Mesenchymal stem cell (in vitro differentiated cells and primary cell): ENCODE data around the gene DHPS.
"Not testable (repeated sequence)": the region's sequence is repeated elsewhere in the genome, so short reads cannot be mapped to it uniquely, and the experiment has no call there.

ENCODE experiments used
- DNase-seq: peaks from one replicate; pipeline ENCODE4 v3.0.0-alpha.2; 2013
- H2AFZ ChIP-seq: one replicate; pipeline ENCODE4 v1.6.1; 2013; ENCODE audit warnings: low read depth, mild to moderate bottlenecking, control low read depth, inconsistent platforms, low read length, moderate library complexity
- H2AK5ac ChIP-seq: 2 replicates; pipeline ENCODE4 v1.6.1; 2013; ENCODE audit warnings: low read length, moderate library complexity, mild to moderate bottlenecking, inconsistent platforms; ENCODE audit not compliant: severe bottlenecking
- H2BK120ac ChIP-seq: one replicate; pipeline ENCODE4 v1.6.1; 2013; ENCODE audit warnings: low read depth, mild to moderate bottlenecking, inconsistent platforms, low read length, moderate library complexity
- H2BK12ac ChIP-seq, 2 experiments: one replicate each; pipeline ENCODE4 v1.6.1; 2013; ENCODE audit warnings: inconsistent platforms in 2 of 2, low read length in 2 of 2, mild to moderate bottlenecking in 2 of 2, moderate library complexity in 2 of 2, control low read depth in 1 of 2
- H2BK15ac ChIP-seq: one replicate; pipeline ENCODE4 v1.6.1; 2013; ENCODE audit warnings: mild to moderate bottlenecking, low read depth, inconsistent platforms; ENCODE audit not compliant: poor library complexity, severe bottlenecking
- H2BK5ac ChIP-seq: 2 replicates; pipeline ENCODE4 v1.6.1; 2013; ENCODE audit warnings: low read depth, mild to moderate bottlenecking, low read length, control low read depth, inconsistent platforms; ENCODE audit not compliant: poor library complexity, severe bottlenecking
- H3K14ac ChIP-seq, 2 experiments: one replicate each; pipeline ENCODE4 v1.6.1; 2013; ENCODE audit warnings: inconsistent platforms in 2 of 2, low read length in 2 of 2, control low read depth in 1 of 2, mild to moderate bottlenecking in 1 of 2, moderate library complexity in 1 of 2
- H3K18ac ChIP-seq, 2 experiments: one replicate each; pipeline ENCODE4 v1.6.1; 2013; ENCODE audit warnings: inconsistent platforms in 2 of 2, low read length in 2 of 2, control low read depth in 1 of 2, low read depth in 1 of 2, mild to moderate bottlenecking in 1 of 2
- H3K23ac ChIP-seq, 2 experiments: one replicate each; pipeline ENCODE4 v1.6.1; 2013; ENCODE audit warnings: inconsistent platforms in 2 of 2, low read length in 2 of 2, mild to moderate bottlenecking in 2 of 2, moderate library complexity in 2 of 2, control low read depth in 1 of 2
- H3K27ac ChIP-seq: 2 replicates; pipeline ENCODE4 v1.5.1; 2013; ENCODE audit warnings: mild to moderate bottlenecking, moderate library complexity, low read length, control low read depth, inconsistent platforms; ENCODE audit not compliant: poor library complexity, severe bottlenecking
- H3K27me3 ChIP-seq, 2 experiments: 2 replicates each; pipeline versions ENCODE4 v1.6.1 to v1.7.0; 2013; ENCODE audit warnings: low read length in 2 of 2, mild to moderate bottlenecking in 2 of 2, moderate library complexity in 2 of 2, control low read depth in 1 of 2, inconsistent platforms in 1 of 2; ENCODE audit not compliant: control insufficient read depth in 1 of 2, insufficient read depth in 1 of 2
- H3K36me3 ChIP-seq, 2 experiments: 2 replicates each; pipeline versions ENCODE4 v1.6.1 to v1.7.0; 2013; ENCODE audit warnings: low read length in 2 of 2, control low read depth in 1 of 2, inconsistent platforms in 1 of 2, low read depth in 1 of 2, mild to moderate bottlenecking in 1 of 2; ENCODE audit not compliant: insufficient read depth in 2 of 2, control insufficient read depth in 1 of 2
- H3K4ac ChIP-seq, 2 experiments: one replicate each; pipeline ENCODE4 v1.6.1; 2013; ENCODE audit warnings: inconsistent platforms in 2 of 2, low read length in 2 of 2, mild to moderate bottlenecking in 2 of 2, moderate library complexity in 2 of 2, control low read depth in 1 of 2, low read depth in 1 of 2
- H3K4me1 ChIP-seq: 2 replicates; pipeline ENCODE4 v1.6.1; 2013; ENCODE audit warnings: low read depth, low read length, control low read depth; ENCODE audit not compliant: control insufficient read depth, insufficient read depth
- H3K4me2 ChIP-seq: 2 replicates; pipeline ENCODE4 v1.6.1; 2013; ENCODE audit warnings: low read length, mild to moderate bottlenecking, inconsistent platforms; ENCODE audit not compliant: poor library complexity, severe bottlenecking
- H3K4me3 ChIP-seq, 2 experiments: 2 replicates each; pipeline versions ENCODE4 v1.5.1 to v1.7.0; 2013; ENCODE audit warnings: low read length in 2 of 2, mild to moderate bottlenecking in 2 of 2, control low read depth in 1 of 2, low read depth in 1 of 2; ENCODE audit not compliant: insufficient read depth in 1 of 2
- H3K79me1 ChIP-seq: replicated peaks from 2 replicates; pipeline ENCODE4 v1.6.1; 2013; ENCODE audit warnings: mild to moderate bottlenecking, control low read depth, low read length, inconsistent platforms; ENCODE audit not compliant: poor library complexity, severe bottlenecking
- H3K9ac ChIP-seq: 2 replicates; pipeline ENCODE4 v1.7.0; 2013; ENCODE audit warnings: mild to moderate bottlenecking, low read length, moderate library complexity
- H3K9me3 ChIP-seq: 2 replicates; pipeline ENCODE4 v1.7.0; 2013; ENCODE audit warnings: mild to moderate bottlenecking, low read length; ENCODE audit not compliant: control insufficient read depth
- H4K8ac ChIP-seq: one replicate; pipeline ENCODE4 v1.6.1; 2013; ENCODE audit warnings: inconsistent platforms, mild to moderate bottlenecking, low read length, moderate library complexity
- H4K91ac ChIP-seq: one replicate; pipeline ENCODE4 v1.6.1; 2013; ENCODE audit warnings: mild to moderate bottlenecking, low read length, inconsistent platforms
- WGBS: methylation state at CpG from one replicate; pipeline ENCODE4 v1.1.7; 2013; ENCODE audit warnings: mixed read lengths; 5-methylcytosine and 5-hydroxymethylcytosine counted together

Gene DHPS

GRCh38 chr19:12680034-12680433, 1.6 kb downstream of the DHPS start:
- H2BK15ac ChIP-seq, result no peak overlapping the region
- H3K14ac ChIP-seq, result no peak overlapping the region
- H3K4me3 ChIP-seq, result peak overlapping the region in 1 of 2 experiments; percentile 29
- H3K36me3 ChIP-seq, result peaks cover 48 to 51% of the 10 kb centered on the region in 2 experiments
- H2BK12ac ChIP-seq, result no peak overlapping the region
- no peak overlapping the region for H2AK5ac ChIP-seq
- H2BK5ac ChIP-seq, result no peak overlapping the region
- H3K9me3 ChIP-seq, result no peaks in the 10 kb centered on the region
- H3K23ac ChIP-seq, result no peak overlapping the region
- H3K4me2 ChIP-seq, result no peak overlapping the region
- no peak overlapping the region for H4K91ac ChIP-seq
- H2AFZ ChIP-seq, result no peak overlapping the region
- no peak overlapping the region for H2BK120ac ChIP-seq
- peaks cover 7% of the 10 kb centered on the region for H3K4me1 ChIP-seq
- no peak overlapping the region for H4K8ac ChIP-seq
- H3K27me3 ChIP-seq, result no peaks in the 10 kb centered on the region
- DNase-seq, result no peak
- no peak overlapping the region for H3K27ac ChIP-seq
- WGBS, result 97% methylated on average over 9 of the region's 9 CpGs
- peaks cover 32% of the 10 kb centered on the region for H3K79me1 ChIP-seq
- H3K18ac ChIP-seq, result no peak overlapping the region
- no peak overlapping the region for H3K9ac ChIP-seq
- H3K4ac ChIP-seq, result no peak overlapping the region

DNA sequence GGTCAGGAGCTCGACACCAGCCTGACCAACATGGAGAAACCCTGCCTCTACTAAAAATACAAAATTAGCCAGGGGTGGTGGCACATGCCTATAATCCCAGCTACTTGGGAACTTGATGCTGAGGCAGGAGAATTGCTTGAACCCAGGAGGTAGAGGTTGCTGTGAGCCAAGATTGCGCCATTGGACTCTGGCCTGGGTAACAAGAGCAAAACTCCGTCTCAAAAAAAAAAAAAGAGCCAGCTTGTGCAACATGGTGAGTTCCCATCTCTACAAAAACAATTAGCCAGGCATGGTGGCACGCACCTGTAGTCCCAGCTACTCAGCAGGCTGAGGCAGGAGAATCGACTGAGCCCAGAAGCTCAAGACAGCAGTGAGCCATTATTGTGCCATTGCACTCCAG, 3.6 kb downstream of the DHPS start:
- not testable (repeated sequence) for H2BK120ac ChIP-seq, H3K4me1 ChIP-seq, H2AFZ ChIP-seq, DNase-seq, H3K14ac ChIP-seq, H4K8ac ChIP-seq, H2BK15ac ChIP-seq, H3K18ac ChIP-seq, H4K91ac ChIP-seq, H2AK5ac ChIP-seq, H2BK12ac ChIP-seq, H3K9me3 ChIP-seq, H3K4ac ChIP-seq, H3K9ac ChIP-seq, H3K4me2 ChIP-seq, H2BK5ac ChIP-seq, H3K4me3 ChIP-seq, H3K23ac ChIP-seq, H3K27ac ChIP-seq, H3K27me3 ChIP-seq
- 98% methylated on average over 4 of the region's 5 CpGs for WGBS
- Histone ChIP-seq H3K36me3 (peaks cover 66% of the 10 kb centered on the region in 2 experiments), H3K79me1 (peaks cover 38% of the 10 kb centered on the region)

DNA sequence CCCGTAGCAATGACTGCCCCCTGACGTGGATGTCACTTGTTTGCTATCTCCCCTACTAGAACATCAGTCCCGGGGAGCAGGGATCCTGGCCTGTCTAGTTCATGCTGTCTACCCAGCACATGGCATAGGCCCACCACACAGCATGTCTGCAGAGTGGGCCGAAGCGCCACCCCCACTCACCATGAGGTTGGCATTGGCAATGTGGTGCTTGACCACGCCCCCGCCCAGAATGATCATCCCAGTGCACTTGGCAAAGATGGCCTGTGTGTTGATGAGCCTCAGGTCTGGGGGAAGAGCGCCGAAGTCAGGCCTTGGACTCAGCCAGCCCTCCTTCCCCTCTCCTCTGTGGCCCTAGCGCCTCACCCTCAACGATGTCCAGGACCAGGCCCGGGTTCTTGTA, 4.8 kb downstream of the DHPS start:
- H3K79me1 ChIP-seq, result peaks cover 43% of the 10 kb centered on the region
- no peaks in the 10 kb centered on the region for H3K9me3 ChIP-seq
- no peak overlapping the region for H3K18ac ChIP-seq
- no peak overlapping the region for H2AK5ac ChIP-seq
- H3K27ac ChIP-seq, result no peak overlapping the region
- no peak overlapping the region for H3K14ac ChIP-seq
- WGBS, result 98% methylated on average over 12 of the region's 12 CpGs
- no peak overlapping the region for H2AFZ ChIP-seq
- no peak overlapping the region for H2BK12ac ChIP-seq
- no peak overlapping the region for H2BK5ac ChIP-seq
- no peak overlapping the region for H3K4ac ChIP-seq
- no peak for DNase-seq
- peak overlapping the region; percentile 7 for H3K9ac ChIP-seq
- H3K4me2 ChIP-seq, result no peak overlapping the region
- no peak overlapping the region for H2BK15ac ChIP-seq
- no peak overlapping the region for H4K91ac ChIP-seq
- H2BK120ac ChIP-seq, result no peak overlapping the region
- peaks cover 7% of the 10 kb centered on the region for H3K4me1 ChIP-seq
- H4K8ac ChIP-seq, result no peak overlapping the region
- peaks cover 77% of the 10 kb centered on the region in 2 experiments for H3K36me3 ChIP-seq
- H3K27me3 ChIP-seq, result no peaks in the 10 kb centered on the region
- no peak overlapping the region for H3K4me3 ChIP-seq
- no peak overlapping the region for H3K23ac ChIP-seq

GRCh38 chr19:12676384-12676792, 5.3 kb downstream of the DHPS start:
- H3K36me3 ChIP-seq, result peaks cover 77 to 80% of the 10 kb centered on the region in 2 experiments

More at GRCh38 chr19:12676384-12676792, 5.3 kb downstream of the DHPS start:
- Histone ChIP-seq H3K23ac (no peak overlapping the region), H3K4me3 (no peak overlapping the region), H3K18ac (no peak overlapping the region), H3K4me1 (peaks cover 7% of the 10 kb centered on the region), H4K8ac (no peak overlapping the region), H2BK12ac (no peak overlapping the region), H2BK120ac (no peak overlapping the region), H2BK5ac (no peak overlapping the region), H2AK5ac (no peak overlapping the region), H2BK15ac (no peak overlapping the region), H2AFZ (no peak overlapping the region), H3K9ac (peak overlapping the region; percentile 7), H3K9me3 (no peaks in the 10 kb centered on the region), H3K4ac (no peak overlapping the region), H3K27me3 (no peaks in the 10 kb centered on the region), H3K4me2 (no peak overlapping the region), H3K14ac (no peak overlapping the region), H3K79me1 (peaks cover 43% of the 10 kb centered on the region), H4K91ac (no peak overlapping the region), H3K27ac (no peak overlapping the region)
- DNase-seq, result peak; percentile 78
- WGBS, result 19% methylated on average over 4 of the region's 4 CpGs
